Measurements from ENCODE around the gene C5AR1.

Gene C5AR1

GRCh38 chr19:47352095-47352494 lies 42.4 kb downstream of the C5AR1 start:
- TF ChIP-seq ZNF335 (tag by site-specific recombination; conservative IDR thresholded peaks at IDR 0.05) (no peak), YY2 (tag by site-specific recombination; IDR thresholded peaks at IDR 0.05) (no peak), ZNF621 (tag by site-specific recombination; IDR thresholded peaks at IDR 0.05) (no peak), ZNF654 (tag by site-specific recombination; IDR thresholded peaks at IDR 0.05; ENCODE audit: low read depth) (no peak)
- H3K36me3 ChIP-seq (ENCODE audit: control insufficient read depth in 2 of 2, insufficient read depth in 1 of 2, low read length in 2 of 2), result peaks cover 52 to 55% of the 10 kb centered on the region in 2 experiments
- CTCF ChIA-PET, result interaction anchor here (0.6 to 1.5 kb wide), 6 partner anchors 10 to 104 kb away, joined by 3 to 5 read pairs (median 4); no protein-coding TSS in a partner anchor
- POLR2A ChIA-PET, result interaction anchor here (0.9 kb wide), 1 partner anchor 9 kb away, joined by 3 read pairs; no protein-coding TSS in a partner anchor
- H3K4me1 ChIP-seq (ENCODE audit: control insufficient read depth, insufficient read depth, low read length), result peaks cover 11% of the 10 kb centered on the region
- 0 out of 2 replicates have a peak overlapping the region, but pooled peaks have one; percentile 5 for H3K27ac ChIP-seq (ENCODE audit: extremely low read depth, low read depth, low read length)
- no peak overlapping the region for H3K4me3 ChIP-seq (ENCODE audit: low read depth, low read length)
- no peaks in the 10 kb centered on the region for H3K9me3 ChIP-seq (ENCODE audit: control insufficient read depth, insufficient read depth, low read depth, low read length)

DNA sequence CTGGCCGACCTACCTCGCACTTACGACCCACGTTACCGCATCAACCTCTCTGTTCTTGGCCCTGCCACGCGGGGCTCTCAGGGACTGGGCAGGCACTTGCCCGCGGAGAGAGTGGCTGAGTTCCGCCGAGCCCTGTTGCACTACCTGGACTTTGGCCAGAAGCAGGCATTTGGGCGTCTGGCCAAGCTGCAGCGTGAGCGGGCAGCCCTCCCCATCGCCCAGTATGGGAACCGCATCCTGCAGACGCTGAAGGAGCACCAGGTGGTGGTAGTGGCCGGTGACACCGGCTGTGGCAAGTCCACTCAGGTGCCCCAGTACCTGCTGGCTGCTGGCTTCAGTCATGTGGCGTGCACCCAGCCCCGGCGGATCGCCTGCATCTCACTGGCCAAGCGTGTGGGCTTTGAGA lies 43.6 kb downstream of the C5AR1 start:
- Histone ChIP-seq H3K9me3 (ENCODE audit: control insufficient read depth, insufficient read depth, low read depth, low read length) (no peaks in the 10 kb centered on the region), H3K27ac (ENCODE audit: extremely low read depth, low read depth, low read length) (no peak overlapping the region), H3K4me3 (ENCODE audit: low read depth, low read length) (no peak overlapping the region), H3K36me3 (ENCODE audit: control insufficient read depth in 2 of 2, insufficient read depth in 1 of 2, low read length in 2 of 2) (peaks cover 57 to 67% of the 10 kb centered on the region in 2 experiments), H3K4me1 (ENCODE audit: control insufficient read depth, insufficient read depth, low read length) (peaks cover 11% of the 10 kb centered on the region)
- ChIA-PET CTCF (interaction anchor here (0.6 to 0.7 kb wide), 2 partner anchors 30 to 520 kb away, joined by 3 to 4 read pairs; no protein-coding TSS in a partner anchor), POLR2A (interaction anchor here (0.9 kb wide), 1 partner anchor 8 kb away, joined by 3 read pairs; no protein-coding TSS in a partner anchor)
- TF ChIP-seq ZNF561 (tag by site-specific recombination; IDR thresholded peaks at IDR 0.05; ENCODE audit: borderline replicate concordance), result no peak
- no peak for TF ChIP-seq ZNF311 (tag by site-specific recombination; IDR thresholded peaks at IDR 0.05; ENCODE audit: borderline replicate concordance)
- TF ChIP-seq ZNF664 (tag by site-specific recombination; IDR thresholded peaks at IDR 0.05), result no peak
- no peak for TF ChIP-seq PRDM1 (tag by site-specific recombination; IDR thresholded peaks at IDR 0.05)
- no peak for TF ChIP-seq REST (tag by site-specific recombination; IDR thresholded peaks at IDR 0.05)
- peak; percentile 38; the same call in 1 of the 2 replicates for TF ChIP-seq SCRT2 (tag by site-specific recombination; IDR thresholded peaks at IDR 0.05)
- TF ChIP-seq ZNF18 (tag by site-specific recombination; IDR thresholded peaks at IDR 0.05), result no peak
- TF ChIP-seq ZBTB44 (tag by site-specific recombination; IDR thresholded peaks at IDR 0.05), result 0 out of 2 replicates have a peak, but pooled peaks have one; percentile 37

- POLR2A ChIA-PET, result interaction anchor here (0.6 kb wide), 1 partner anchor 67 kb away, joined by 3 read pairs; no protein-coding TSS in a partner anchor
- CTCF ChIA-PET, result interaction anchor here (0.7 to 1.4 kb wide), 6 partner anchors 8 to 454 kb away, joined by 3 to 10 read pairs (median 3); partner anchors contain the start of gene DHX34
- Histone ChIP-seq H3K9me3 (ENCODE audit: control insufficient read depth, insufficient read depth, low read depth, low read length) (no peaks in the 10 kb centered on the region), H3K36me3 (ENCODE audit: control insufficient read depth in 2 of 2, insufficient read depth in 1 of 2, low read length in 2 of 2) (peaks cover 78 to 99% of the 10 kb centered on the region in 2 experiments), H3K4me3 (ENCODE audit: low read depth, low read length) (no peak overlapping the region), H3K27ac (ENCODE audit: extremely low read depth, low read depth, low read length) (no peak overlapping the region), H3K4me1 (ENCODE audit: control insufficient read depth, insufficient read depth, low read length) (0 out of 2 replicates have a peak, but pooled peaks cover under 1% of the 10 kb centered on the region)
- no peak for TF ChIP-seq ZNF146 (tag by site-specific recombination; IDR thresholded peaks at IDR 0.05)
Observed at GRCh38 chr19:47356900-47357299, 47.2 kb downstream of the C5AR1 start.
